PC-9 (cell line): ENCODE data around the gene GNA12. TPM values are rescaled to one million over a fixed set of nuclear protein-coding genes. Genes with fewer than 3 reads are reported as not detected.

Source experiments
- BruUV-seq: library from RNA; stranded (reverse); fragments of 400-500 nt; replicated peaks from 2 replicates; lab custom pipeline; 2021; lab: Mats Ljungman, UMichigan
- CTCF ChIA-PET: fragments of 300-600 bp; sonication (Branson Sonifier 250); formaldehyde crosslinking; loops from one replicate; lab custom pipeline; 2022; ENCODE audit warnings: antibody characterized with exemption; lab: Charles Lee
- POLR2A ChIA-PET: fragments of 300-600 bp; sonication (Branson Sonifier 250); formaldehyde crosslinking; loops from one replicate; lab custom pipeline; 2022; ENCODE audit warnings: antibody characterized with exemption; ENCODE audit not compliant: unreplicated experiment; lab: Charles Lee
- DNase-seq, 2 experiments: peaks; one replicate each; pipeline versions ENCODE4 v3.0.0 to v3.0.0-alpha.2; 2015 to 2022; ENCODE audit warnings: mixed read lengths in 1 of 2
- H2AFZ ChIP-seq: fragments of 200-600 bp; sonication (generic); 2 replicates; pipeline ENCODE4 v1.8.1; 2017; ENCODE audit warnings: antibody characterized with exemption
- H3F3A ChIP-seq: fragments of 200-600 bp; sonication (generic); 2 replicates; pipeline ENCODE4 v1.8.1; 2017; ENCODE audit warnings: antibody characterized with exemption, mild to moderate bottlenecking, low read depth; ENCODE audit not compliant: insufficient read depth
- H3K27ac ChIP-seq: fragments of 200-600 bp; sonication (generic); 2 replicates; pipeline ENCODE4 v1.6.1; 2016; ENCODE audit warnings: mixed run types
- H3K27me3 ChIP-seq: fragments of 200-600 bp; sonication (generic); 2 replicates; pipeline ENCODE4 v1.6.1; 2016; ENCODE audit warnings: low read depth, mixed run types; ENCODE audit not compliant: insufficient read depth
- H3K36me3 ChIP-seq: fragments of 200-600 bp; sonication (generic); 2 replicates; pipeline ENCODE4 v1.6.1; 2016; ENCODE audit warnings: low read depth, mixed run types
- H3K4me1 ChIP-seq: fragments of 200-600 bp; sonication (generic); replicated peaks from 2 replicates; pipeline ENCODE4 v1.6.1; 2016; ENCODE audit warnings: mixed run types; ENCODE audit not compliant: insufficient read depth
- H3K4me2 ChIP-seq: fragments of 200-600 bp; sonication (generic); 2 replicates; pipeline ENCODE4 v1.6.1; 2017; ENCODE audit warnings: mixed run types
- H3K4me3 ChIP-seq: fragments of 200-600 bp; sonication (generic); 2 replicates; pipeline ENCODE4 v1.6.1; 2016; ENCODE audit warnings: mixed run types
- H3K79me2 ChIP-seq: fragments of 200-600 bp; sonication (generic); 2 replicates; pipeline ENCODE4 v1.6.1; 2017; ENCODE audit warnings: low read depth, mixed run types
- H3K9me2 ChIP-seq: fragments of 200-600 bp; sonication (generic); 2 replicates; pipeline ENCODE4 v1.8.1; 2017; ENCODE audit warnings: mild to moderate bottlenecking; ENCODE audit not compliant: insufficient read depth
- H3K9me3 ChIP-seq: fragments of 200-600 bp; sonication (generic); 2 replicates; pipeline ENCODE4 v1.8.1; 2016; ENCODE audit warnings: low read depth; ENCODE audit not compliant: insufficient read depth
- H4K20me1 ChIP-seq: fragments of 200-600 bp; sonication (generic); 2 replicates; pipeline ENCODE4 v1.8.1; 2017; ENCODE audit not compliant: insufficient read depth
- CTCF ChIP-seq: fragments of 200-600 bp; sonication (generic); conservative IDR thresholded peaks from 2 replicates; pipeline ENCODE4 v1.6.1; 2017; ENCODE audit warnings: mixed run types, antibody characterized with exemption, mild to moderate bottlenecking, moderate library complexity
- EZH2 ChIP-seq: fragments of 200-600 bp; sonication (generic); IDR thresholded peaks from 2 replicates; pipeline ENCODE4 v1.8.0; 2017; ENCODE audit warnings: antibody characterized with exemption, low read depth
- intact Hi-C: fragments of 100-400 bp; cut with micrococcal nuclease; formaldehyde crosslinking; loops from one replicate; pipeline ENCODE4 v1.10.0; 2022; ENCODE audit not compliant: unreplicated experiment
- total RNA-seq: library from RNA; stranded (reverse); gene quantifications from 2 replicates; pipeline ENCODE4 v1.2.3, GENCODE V29; 2021

GNA12 gene
- total RNA-seq, 1 experiment from 2014 or later, result 51.7 TPM

DNA sequence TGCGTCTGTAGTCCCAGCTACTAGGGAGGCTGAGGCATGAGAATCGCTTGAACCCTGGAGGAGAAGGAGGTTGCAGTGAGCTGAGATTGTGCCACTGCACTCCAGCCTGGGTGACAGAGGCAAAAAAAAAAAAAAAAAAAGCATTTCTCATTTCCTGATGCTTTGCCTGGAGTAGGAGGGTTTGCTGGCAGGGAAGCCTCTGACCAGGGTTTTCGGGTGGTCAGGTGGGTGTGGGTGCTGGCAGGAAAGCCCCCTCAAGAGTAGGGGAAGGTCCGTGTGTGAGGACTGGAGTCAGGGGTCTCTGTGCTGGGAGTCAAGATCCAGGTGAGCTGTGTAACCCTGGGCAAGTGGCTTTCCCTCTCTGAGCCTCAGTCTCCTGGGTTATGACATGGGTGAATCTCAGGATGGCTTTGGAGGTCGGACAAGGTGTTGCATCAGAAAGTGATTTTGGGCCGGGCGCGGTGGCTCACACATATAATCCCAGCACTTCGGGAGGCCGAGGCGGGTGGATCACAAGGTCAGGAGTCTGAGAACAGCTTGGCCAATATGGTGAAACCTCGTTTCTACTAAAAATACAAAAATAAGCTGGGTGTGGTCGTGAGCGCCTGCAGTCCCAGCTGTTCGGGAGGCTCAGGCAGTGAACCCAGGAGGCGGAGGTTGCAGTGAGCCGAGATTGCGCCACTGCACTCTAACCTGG is 152.9 kb downstream of the GNA12 start:
- no peaks in the 10 kb centered on the region for H3K36me3 ChIP-seq
- no peak for TF ChIP-seq EZH2
- H3K9me2 ChIP-seq, result no peaks in the 10 kb centered on the region
- H2AFZ ChIP-seq, result no peak overlapping the region
- no peak overlapping the region for H3K4me2 ChIP-seq
- peaks cover 4% of the 10 kb centered on the region for H3F3A ChIP-seq
- no peak overlapping the region for H3K4me3 ChIP-seq
- H3K79me2 ChIP-seq, result no peaks in the 10 kb centered on the region
- POLR2A ChIA-PET, result interaction anchor here (0.6 kb wide), 2 partner anchors 9 to 20 kb away, joined by 6 read pairs; no protein-coding TSS in a partner anchor
- intact Hi-C loops, result no loop called here
- H3K27me3 ChIP-seq, result no peaks in the 10 kb centered on the region
- H3K4me1 ChIP-seq, result peaks cover 25% of the 10 kb centered on the region
- no peak overlapping the region for H3K27ac ChIP-seq
- no peaks in the 10 kb centered on the region for H3K9me3 ChIP-seq
- CTCF ChIA-PET, result no interaction called here
- H4K20me1 ChIP-seq, result no peaks in the 10 kb centered on the region; the same call in 1 of the 2 replicates
- DNase-seq, result no peak
- BruUV-seq, result no TSS peak

GRCh38 chr7:2689951-2690705 is 154.0 kb downstream of the GNA12 start:
- CTCF ChIA-PET, result interaction anchor here (0.6 to 1.2 kb wide), 2 partner anchors 9 to 231 kb away, joined by 3 to 6 read pairs; no protein-coding TSS in a partner anchor
- peaks cover 4% of the 10 kb centered on the region for H3F3A ChIP-seq
- H2AFZ ChIP-seq, result no peak overlapping the region
- TF ChIP-seq EZH2, result no peak
- no peak for TF ChIP-seq CTCF
- no peak overlapping the region for H3K4me2 ChIP-seq
- no peaks in the 10 kb centered on the region for H3K9me3 ChIP-seq
- H3K4me3 ChIP-seq, result no peak overlapping the region
- H3K9me2 ChIP-seq, result no peaks in the 10 kb centered on the region
- POLR2A ChIA-PET, result interaction anchor here (0.6 kb wide), 1 partner anchor 159 kb away, joined by 4 read pairs; no protein-coding TSS in a partner anchor
- no peak overlapping the region for H3K27ac ChIP-seq
- no peaks in the 10 kb centered on the region for H3K79me2 ChIP-seq
- H3K27me3 ChIP-seq, result no peaks in the 10 kb centered on the region
- intact Hi-C loops, result no loop called here
- no TSS peak for BruUV-seq
- H4K20me1 ChIP-seq, result no peaks in the 10 kb centered on the region; the same call in 1 of the 2 replicates
- peaks cover 25% of the 10 kb centered on the region for H3K4me1 ChIP-seq
- DNase-seq, result no peak
- H3K36me3 ChIP-seq, result no peaks in the 10 kb centered on the region

DNA sequence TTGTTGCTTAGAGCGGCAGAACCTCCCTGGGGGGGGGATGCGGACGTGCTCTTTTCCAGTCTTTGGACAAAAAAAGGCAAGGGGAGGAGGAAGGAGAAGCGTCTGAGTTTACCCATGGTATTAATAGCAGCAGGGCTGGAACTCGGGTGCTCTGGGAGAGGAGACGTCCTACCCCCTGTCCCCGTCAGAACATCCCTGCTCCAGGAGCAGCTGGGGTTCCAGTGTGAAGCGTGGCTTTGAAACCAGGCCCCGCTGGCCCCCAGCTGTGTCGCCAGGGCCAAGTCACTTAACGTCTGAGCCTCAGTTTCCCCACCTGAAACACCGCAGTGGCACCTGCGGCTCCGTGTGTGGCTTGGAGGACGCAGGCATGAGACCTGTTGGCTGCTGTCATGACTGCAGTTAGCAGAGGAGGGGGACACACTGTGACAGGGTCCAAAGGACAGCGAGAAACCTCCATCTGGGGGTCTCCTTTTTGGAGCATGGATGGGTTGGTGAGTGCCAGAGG is 154.7 kb downstream of the GNA12 start:
- Histone ChIP-seq H3K9me3 (no peaks in the 10 kb centered on the region), H4K20me1 (no peaks in the 10 kb centered on the region; the same call in 1 of the 2 replicates), H3K4me3 (no peak overlapping the region), H3K4me1 (peaks cover 25% of the 10 kb centered on the region), H3K79me2 (no peaks in the 10 kb centered on the region), H3K4me2 (no peak overlapping the region), H3K27me3 (no peaks in the 10 kb centered on the region), H3K27ac (no peak overlapping the region), H3K9me2 (no peaks in the 10 kb centered on the region), H3F3A (peaks cover 4% of the 10 kb centered on the region), H2AFZ (no peak overlapping the region), H3K36me3 (no peaks in the 10 kb centered on the region)
- DNase-seq, result no peak
- ChIA-PET POLR2A (no interaction called here), CTCF (interaction anchor here (0.6 to 1.2 kb wide), 3 partner anchors 8 to 1104 kb away, joined by 3 to 6 read pairs (median 3); no protein-coding TSS in a partner anchor)
- no TSS peak for BruUV-seq
- TF ChIP-seq EZH2 (no peak), CTCF (no peak)
- intact Hi-C loops, result no loop called here
